OCI-LY3 (cell line): ENCODE measurements around the gene RNF144B.

Experiments
- EZH2phosphoT487 ChIP-seq: fragments of 200-600 bp; shearing (Covaris generic); IDR thresholded peaks from 2 replicates; pipeline ENCODE4 v1.6.1; 2018; ENCODE audit warnings: antibody characterized with exemption, mixed run types, low read depth
- TF ChIP-seq, protein P1 (sequence below): fragments of 200-600, 300-600 bp; sonication (generic); IDR thresholded peaks from 2 replicates; pipeline ENCODE4 v1.5.1; 2014; ENCODE audit warnings: antibody characterized with exemption, low read length, low read depth

DNA sequence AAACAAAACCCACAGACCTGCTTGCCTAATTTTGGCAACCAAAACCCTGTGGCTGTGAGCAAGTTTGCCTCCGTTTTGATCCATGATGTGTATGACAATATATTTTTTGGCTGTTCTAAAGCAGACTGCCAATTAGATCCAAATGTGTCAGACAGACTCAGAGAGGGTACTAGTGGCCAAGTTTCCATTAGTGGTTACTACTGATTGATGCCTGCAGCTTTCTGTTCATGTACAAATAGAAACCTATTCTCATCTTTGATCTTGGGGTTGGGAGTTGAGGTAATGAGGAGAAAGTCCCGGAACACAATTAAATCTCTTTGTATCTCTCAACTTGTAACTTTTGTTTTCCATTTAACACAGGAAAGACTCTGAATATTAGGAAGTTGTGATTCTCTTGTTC, 100.9 kb downstream of the RNF144B start:
- TF ChIP-seq, protein P1, sequence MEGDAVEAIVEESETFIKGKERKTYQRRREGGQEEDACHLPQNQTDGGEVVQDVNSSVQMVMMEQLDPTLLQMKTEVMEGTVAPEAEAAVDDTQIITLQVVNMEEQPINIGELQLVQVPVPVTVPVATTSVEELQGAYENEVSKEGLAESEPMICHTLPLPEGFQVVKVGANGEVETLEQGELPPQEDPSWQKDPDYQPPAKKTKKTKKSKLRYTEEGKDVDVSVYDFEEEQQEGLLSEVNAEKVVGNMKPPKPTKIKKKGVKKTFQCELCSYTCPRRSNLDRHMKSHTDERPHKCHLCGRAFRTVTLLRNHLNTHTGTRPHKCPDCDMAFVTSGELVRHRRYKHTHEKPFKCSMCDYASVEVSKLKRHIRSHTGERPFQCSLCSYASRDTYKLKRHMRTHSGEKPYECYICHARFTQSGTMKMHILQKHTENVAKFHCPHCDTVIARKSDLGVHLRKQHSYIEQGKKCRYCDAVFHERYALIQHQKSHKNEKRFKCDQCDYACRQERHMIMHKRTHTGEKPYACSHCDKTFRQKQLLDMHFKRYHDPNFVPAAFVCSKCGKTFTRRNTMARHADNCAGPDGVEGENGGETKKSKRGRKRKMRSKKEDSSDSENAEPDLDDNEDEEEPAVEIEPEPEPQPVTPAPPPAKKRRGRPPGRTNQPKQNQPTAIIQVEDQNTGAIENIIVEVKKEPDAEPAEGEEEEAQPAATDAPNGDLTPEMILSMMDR, result no peak
- TF ChIP-seq EZH2phosphoT487, result no peak
